Measurements from ENCODE around the gene PGAP3.

Gene PGAP3

DNA sequence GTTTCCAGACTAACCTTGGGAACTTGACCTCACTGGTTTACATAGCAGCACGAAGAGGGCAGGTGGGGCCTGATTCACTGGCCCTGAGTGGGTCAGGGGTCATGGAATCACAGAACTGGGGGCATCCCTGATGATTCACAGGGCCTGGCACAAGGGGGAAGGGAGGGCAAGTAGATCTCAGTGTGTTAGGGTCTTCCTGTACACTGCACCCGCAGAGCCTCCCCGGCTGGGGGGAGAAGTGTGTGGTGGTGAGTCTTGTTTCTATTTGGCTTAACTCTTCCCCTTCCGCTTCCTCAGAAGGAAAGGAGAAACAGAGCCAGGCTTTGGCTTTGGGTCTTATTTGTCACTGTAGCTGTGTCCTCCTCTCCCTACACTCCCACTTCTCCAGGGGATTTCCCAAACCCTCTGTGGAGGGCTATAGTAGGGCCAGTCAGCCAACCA, 47.2 kb downstream of the PGAP3 start:
- H3K4me2 ChIP-seq (ENCODE audit: low read depth, low read length), result no peak overlapping the region
- H4K20me1 ChIP-seq (ENCODE audit: insufficient read depth, low read length), result peaks cover 10% of the 10 kb centered on the region; the same call in 1 of the 2 replicates
- no peak overlapping the region for H3K27ac ChIP-seq (ENCODE audit: low read length)
- no peak overlapping the region for H3K9ac ChIP-seq (ENCODE audit: low read length)
- no peak overlapping the region for H3K4me3 ChIP-seq (ENCODE audit: low read length)
- no peaks in the 10 kb centered on the region for H3F3A ChIP-seq (ENCODE audit: insufficient read depth, low read length)
- no peaks in the 10 kb centered on the region for H3K9me2 ChIP-seq (replicated peaks; ENCODE audit: insufficient read depth, low read length)
- H3K4me1 ChIP-seq (ENCODE audit: low read length), result peaks cover 9% of the 10 kb centered on the region
- no peak overlapping the region for H2AFZ ChIP-seq (ENCODE audit: low read length)
- no peaks in the 10 kb centered on the region for H3K27me3 ChIP-seq (replicated peaks; ENCODE audit: insufficient read depth, low read length)
- no peaks in the 10 kb centered on the region for H3K36me3 ChIP-seq (replicated peaks; ENCODE audit: insufficient read depth, low read length)
- H3K79me2 ChIP-seq (ENCODE audit: low read length), result peaks cover 79% of the 10 kb centered on the region
- no peak for TF ChIP-seq EZH2phosphoT487 (IDR thresholded peaks at IDR 0.05; ENCODE audit: low read length)
- TF ChIP-seq CTCF (IDR thresholded peaks at IDR 0.05; ENCODE audit: low read length), result no peak
- TF ChIP-seq EZH2 (optimal IDR thresholded peaks at IDR 0.05; ENCODE audit: low read depth, low read length), result no peak
- DNase-seq, result no peak
- H3K9me3 ChIP-seq (replicated peaks; ENCODE audit: insufficient read depth, low read length), result no peaks in the 10 kb centered on the region

DNA sequence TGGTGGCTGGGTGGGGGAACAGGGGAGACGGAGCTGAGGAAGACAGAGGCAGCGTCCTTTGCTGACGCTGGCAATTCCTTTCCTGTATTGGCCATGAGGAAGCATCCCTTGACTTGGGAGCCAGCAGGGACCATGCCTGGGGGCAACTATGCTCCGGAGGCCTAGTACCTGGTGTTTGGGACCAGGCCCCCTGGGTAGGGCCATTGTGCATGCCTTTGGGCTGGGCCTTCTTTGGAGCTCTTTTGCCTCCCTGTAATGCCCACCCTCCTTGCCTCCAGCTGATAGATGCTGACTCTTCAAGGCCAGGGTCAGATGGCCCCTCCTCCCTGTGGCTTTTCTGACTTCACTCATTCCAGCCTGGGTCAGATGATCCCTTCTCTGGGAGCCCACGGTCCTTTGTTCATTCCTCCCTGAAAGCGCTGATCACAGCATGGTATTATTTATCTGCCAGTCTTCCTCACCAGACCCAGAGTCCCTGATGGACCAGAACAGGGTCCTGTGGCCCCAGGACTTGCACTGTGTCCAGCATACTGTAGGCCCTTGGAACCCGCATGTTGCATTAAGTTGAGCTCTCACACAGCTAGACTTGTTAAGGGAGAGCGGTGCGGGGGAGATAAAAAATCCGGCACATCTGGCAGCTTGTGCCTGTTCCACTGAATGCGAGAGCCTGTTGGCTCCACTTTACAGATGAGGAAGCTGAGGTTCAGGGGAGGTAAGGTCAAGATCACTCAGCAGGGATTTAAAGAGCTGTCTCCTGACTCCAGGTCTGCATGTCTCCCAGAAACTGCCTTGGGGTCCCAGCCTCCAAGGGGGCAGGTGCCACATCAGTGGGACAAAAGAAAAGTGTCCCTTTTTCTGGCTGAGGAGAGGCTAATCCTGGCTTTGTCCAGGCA, 48.0 kb downstream of the PGAP3 start:
- no peak overlapping the region for H3K27ac ChIP-seq (ENCODE audit: low read length)
- peaks cover 10% of the 10 kb centered on the region; the same call in 1 of the 2 replicates for H4K20me1 ChIP-seq (ENCODE audit: insufficient read depth, low read length)
- H2AFZ ChIP-seq (ENCODE audit: low read length), result no peak overlapping the region
- no peaks in the 10 kb centered on the region for H3K27me3 ChIP-seq (replicated peaks; ENCODE audit: insufficient read depth, low read length)
- H3K9ac ChIP-seq (ENCODE audit: low read length), result no peak overlapping the region
- no peaks in the 10 kb centered on the region for H3K9me3 ChIP-seq (replicated peaks; ENCODE audit: insufficient read depth, low read length)
- H3F3A ChIP-seq (ENCODE audit: insufficient read depth, low read length), result no peaks in the 10 kb centered on the region
- no peak for TF ChIP-seq EZH2 (optimal IDR thresholded peaks at IDR 0.05; ENCODE audit: low read depth, low read length)
- no peak for TF ChIP-seq EZH2phosphoT487 (IDR thresholded peaks at IDR 0.05; ENCODE audit: low read length)
- no peak for TF ChIP-seq CTCF (IDR thresholded peaks at IDR 0.05; ENCODE audit: low read length)
- no peaks in the 10 kb centered on the region for H3K9me2 ChIP-seq (replicated peaks; ENCODE audit: insufficient read depth, low read length)
- H3K4me2 ChIP-seq (ENCODE audit: low read depth, low read length), result no peak overlapping the region
- H3K79me2 ChIP-seq (ENCODE audit: low read length), result peaks cover 74% of the 10 kb centered on the region
- H3K4me1 ChIP-seq (ENCODE audit: low read length), result peaks cover 9% of the 10 kb centered on the region
- no peaks in the 10 kb centered on the region for H3K36me3 ChIP-seq (replicated peaks; ENCODE audit: insufficient read depth, low read length)
- no peak overlapping the region for H3K4me3 ChIP-seq (ENCODE audit: low read length)
- no peak for DNase-seq

DNA sequence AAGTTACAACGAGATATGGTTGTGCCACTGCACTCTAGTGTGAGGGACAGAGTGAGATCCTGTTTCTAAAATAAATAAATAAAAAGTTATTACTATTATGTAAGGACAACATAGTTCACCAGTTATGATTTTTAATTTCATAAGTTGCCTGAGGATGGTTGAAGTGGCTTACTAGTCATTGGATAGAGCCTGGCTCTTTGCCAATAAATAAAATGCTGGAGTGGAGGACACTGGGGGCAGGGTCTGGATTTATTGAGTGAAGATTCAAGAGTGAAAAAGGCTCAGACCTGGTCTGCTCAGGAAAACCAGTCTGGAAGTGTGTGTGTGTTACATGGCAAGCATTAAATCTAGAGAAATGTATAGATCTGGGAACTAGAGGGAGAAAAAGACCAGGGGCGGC, 48.8 kb downstream of the PGAP3 start:
- Histone ChIP-seq H3K4me1 (ENCODE audit: low read length) (peaks cover 9% of the 10 kb centered on the region), H3K79me2 (ENCODE audit: low read length) (peaks cover 69% of the 10 kb centered on the region)

More for the DNA sequence above, 48.8 kb downstream of the PGAP3 start:
- Histone ChIP-seq H3K4me3 (ENCODE audit: low read length) (no peak overlapping the region), H3K4me2 (ENCODE audit: low read depth, low read length) (no peak overlapping the region), H2AFZ (ENCODE audit: low read length) (no peak overlapping the region), H3K36me3 (replicated peaks; ENCODE audit: insufficient read depth, low read length) (no peaks in the 10 kb centered on the region), H3K27ac (ENCODE audit: low read length) (no peak overlapping the region), H3K9me2 (replicated peaks; ENCODE audit: insufficient read depth, low read length) (no peaks in the 10 kb centered on the region), H3K9ac (ENCODE audit: low read length) (no peak overlapping the region), H3F3A (ENCODE audit: insufficient read depth, low read length) (no peaks in the 10 kb centered on the region), H4K20me1 (ENCODE audit: insufficient read depth, low read length) (peaks cover 10% of the 10 kb centered on the region; the same call in 1 of the 2 replicates), H3K9me3 (replicated peaks; ENCODE audit: insufficient read depth, low read length) (no peaks in the 10 kb centered on the region), H3K27me3 (replicated peaks; ENCODE audit: insufficient read depth, low read length) (no peaks in the 10 kb centered on the region)
- TF ChIP-seq EZH2phosphoT487 (IDR thresholded peaks at IDR 0.05; ENCODE audit: low read length) (no peak), EZH2 (optimal IDR thresholded peaks at IDR 0.05; ENCODE audit: low read depth, low read length) (no peak), CTCF (IDR thresholded peaks at IDR 0.05; ENCODE audit: low read length) (no peak)
- no peak for DNase-seq

All from MM.1S (cell line).